IMR-90 (cell line): ENCODE results near the gene SDHB.

Source experiments
- BHLHE40 ChIP-seq: fragments of 150-350 bp; IDR thresholded peaks from 2 replicates; pipeline ENCODE4 v1.6.1; 2016; ENCODE audit warnings: mild to moderate bottlenecking, low read depth, low read length
- FOS ChIP-seq: fragments of 150-350 bp; IDR thresholded peaks from 2 replicates; pipeline ENCODE4 v1.6.1; 2016; ENCODE audit warnings: low read depth, low read length
- MAFK ChIP-seq: IDR thresholded peaks from 2 replicates; pipeline ENCODE4 v1.6.1; 2012; ENCODE audit warnings: low read depth, low read length, improper control_type of control experiment
- MXI1 ChIP-seq: IDR thresholded peaks from 2 replicates; pipeline ENCODE4 v1.6.1; 2012; ENCODE audit warnings: low read depth, mild to moderate bottlenecking, low read length, moderate library complexity, borderline replicate concordance
- NFE2L2 ChIP-seq: fragments of 150-350 bp; IDR thresholded peaks from 2 replicates; pipeline ENCODE4 v1.6.1; 2016; ENCODE audit warnings: low read depth, mild to moderate bottlenecking, low read length
- POLR2A ChIP-seq: IDR thresholded peaks from 2 replicates; pipeline ENCODE4 v1.6.1; 2012; ENCODE audit warnings: mild to moderate bottlenecking, low read depth, low read length
- RAD21 ChIP-seq: IDR thresholded peaks from 2 replicates; pipeline ENCODE4 v1.6.1; 2012; ENCODE audit warnings: low read length, improper control_type of control experiment
- RFX5 ChIP-seq: IDR thresholded peaks from 2 replicates; pipeline ENCODE4 v1.8.0; 2012; ENCODE audit warnings: low read depth, mild to moderate bottlenecking, low read length, moderate library complexity
- USF2 ChIP-seq: fragments of 150-350 bp; IDR thresholded peaks from 2 replicates; pipeline ENCODE4 v1.6.1; 2017; ENCODE audit warnings: mild to moderate bottlenecking, antibody characterized with exemption, low read length, low read depth
- TF ChIP-seq, protein P1 (sequence below): conservative IDR thresholded peaks from 2 replicates; pipeline ENCODE4 v1.5.1; 2012; ENCODE audit warnings: mild to moderate bottlenecking, low read depth, low read length, improper control_type of control experiment
- TF ChIP-seq, protein P2 (sequence below): fragments of 150-350 bp; IDR thresholded peaks from 2 replicates; pipeline ENCODE4 v1.6.1; 2016; ENCODE audit warnings: low read depth, mild to moderate bottlenecking, low read length, moderate library complexity, borderline replicate concordance

- TF ChIP-seq, protein P1, sequence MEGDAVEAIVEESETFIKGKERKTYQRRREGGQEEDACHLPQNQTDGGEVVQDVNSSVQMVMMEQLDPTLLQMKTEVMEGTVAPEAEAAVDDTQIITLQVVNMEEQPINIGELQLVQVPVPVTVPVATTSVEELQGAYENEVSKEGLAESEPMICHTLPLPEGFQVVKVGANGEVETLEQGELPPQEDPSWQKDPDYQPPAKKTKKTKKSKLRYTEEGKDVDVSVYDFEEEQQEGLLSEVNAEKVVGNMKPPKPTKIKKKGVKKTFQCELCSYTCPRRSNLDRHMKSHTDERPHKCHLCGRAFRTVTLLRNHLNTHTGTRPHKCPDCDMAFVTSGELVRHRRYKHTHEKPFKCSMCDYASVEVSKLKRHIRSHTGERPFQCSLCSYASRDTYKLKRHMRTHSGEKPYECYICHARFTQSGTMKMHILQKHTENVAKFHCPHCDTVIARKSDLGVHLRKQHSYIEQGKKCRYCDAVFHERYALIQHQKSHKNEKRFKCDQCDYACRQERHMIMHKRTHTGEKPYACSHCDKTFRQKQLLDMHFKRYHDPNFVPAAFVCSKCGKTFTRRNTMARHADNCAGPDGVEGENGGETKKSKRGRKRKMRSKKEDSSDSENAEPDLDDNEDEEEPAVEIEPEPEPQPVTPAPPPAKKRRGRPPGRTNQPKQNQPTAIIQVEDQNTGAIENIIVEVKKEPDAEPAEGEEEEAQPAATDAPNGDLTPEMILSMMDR: no peak
- TF ChIP-seq NFE2L2: no peak
- TF ChIP-seq RAD21: no peak
- no peak for TF ChIP-seq POLR2A
- TF ChIP-seq RFX5: no peak
- TF ChIP-seq USF2: no peak
- no peak for TF ChIP-seq BHLHE40
- TF ChIP-seq, protein P2, sequence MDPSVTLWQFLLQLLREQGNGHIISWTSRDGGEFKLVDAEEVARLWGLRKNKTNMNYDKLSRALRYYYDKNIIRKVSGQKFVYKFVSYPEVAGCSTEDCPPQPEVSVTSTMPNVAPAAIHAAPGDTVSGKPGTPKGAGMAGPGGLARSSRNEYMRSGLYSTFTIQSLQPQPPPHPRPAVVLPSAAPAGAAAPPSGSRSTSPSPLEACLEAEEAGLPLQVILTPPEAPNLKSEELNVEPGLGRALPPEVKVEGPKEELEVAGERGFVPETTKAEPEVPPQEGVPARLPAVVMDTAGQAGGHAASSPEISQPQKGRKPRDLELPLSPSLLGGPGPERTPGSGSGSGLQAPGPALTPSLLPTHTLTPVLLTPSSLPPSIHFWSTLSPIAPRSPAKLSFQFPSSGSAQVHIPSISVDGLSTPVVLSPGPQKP: no peak
- TF ChIP-seq MAFK: no peak
- TF ChIP-seq MXI1: no peak
- TF ChIP-seq FOS: no peak
Observed at GRCh38 chr1:17082761-17083160, 28.9 kb upstream of the SDHB start.
